Measurements from ENCODE around the gene EXO1. TPM values are rescaled to one million over a fixed set of nuclear protein-coding genes. Genes with fewer than 3 reads are reported as not detected.

The EXO1 gene
- total and polyA plus RNA-seq, 11 donors, result 0.07 to 4.1 (median 0.55) TPM; not detected in 5

GRCh38 chr1:241870336-241870735 lies 22.3 kb downstream of the EXO1 start:
- no peak for DNase-seq
- intact Hi-C loops (cut with DNase I), result no loop called here
- Histone ChIP-seq H3K4me1 (no peaks in the 10 kb centered on the region), H3K36me3 (no peaks in the 10 kb centered on the region), H3K4me3 (no peak overlapping the region), H3K27ac (no peak overlapping the region), H3K27me3 (no peaks in the 10 kb centered on the region), H3K9me3 (no peaks in the 10 kb centered on the region)
- no peak for ATAC-seq
- no peak for TF ChIP-seq POLR2A (IDR thresholded peaks at IDR 0.05)
- TF ChIP-seq, protein P1, sequence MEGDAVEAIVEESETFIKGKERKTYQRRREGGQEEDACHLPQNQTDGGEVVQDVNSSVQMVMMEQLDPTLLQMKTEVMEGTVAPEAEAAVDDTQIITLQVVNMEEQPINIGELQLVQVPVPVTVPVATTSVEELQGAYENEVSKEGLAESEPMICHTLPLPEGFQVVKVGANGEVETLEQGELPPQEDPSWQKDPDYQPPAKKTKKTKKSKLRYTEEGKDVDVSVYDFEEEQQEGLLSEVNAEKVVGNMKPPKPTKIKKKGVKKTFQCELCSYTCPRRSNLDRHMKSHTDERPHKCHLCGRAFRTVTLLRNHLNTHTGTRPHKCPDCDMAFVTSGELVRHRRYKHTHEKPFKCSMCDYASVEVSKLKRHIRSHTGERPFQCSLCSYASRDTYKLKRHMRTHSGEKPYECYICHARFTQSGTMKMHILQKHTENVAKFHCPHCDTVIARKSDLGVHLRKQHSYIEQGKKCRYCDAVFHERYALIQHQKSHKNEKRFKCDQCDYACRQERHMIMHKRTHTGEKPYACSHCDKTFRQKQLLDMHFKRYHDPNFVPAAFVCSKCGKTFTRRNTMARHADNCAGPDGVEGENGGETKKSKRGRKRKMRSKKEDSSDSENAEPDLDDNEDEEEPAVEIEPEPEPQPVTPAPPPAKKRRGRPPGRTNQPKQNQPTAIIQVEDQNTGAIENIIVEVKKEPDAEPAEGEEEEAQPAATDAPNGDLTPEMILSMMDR (IDR thresholded peaks at IDR 0.05), result no peak

- 94 to 95% (median 94%) methylated on average over 3 of the region's 3 CpGs for WGBS, 4 donors
- H3K27ac ChIP-seq, result no peak overlapping the region
- TF ChIP-seq POLR2A (IDR thresholded peaks at IDR 0.05), result no peak
- TF ChIP-seq, protein P1 (IDR thresholded peaks at IDR 0.05), result no peak
- H3K36me3 ChIP-seq, result no peaks in the 10 kb centered on the region
- no peaks in the 10 kb centered on the region for H3K4me1 ChIP-seq
- no peaks in the 10 kb centered on the region for H3K27me3 ChIP-seq
- intact Hi-C loops (cut with DNase I), result no loop called here
- H3K9me3 ChIP-seq, result no peaks in the 10 kb centered on the region
- ATAC-seq, result no peak
- H3K4me3 ChIP-seq, result no peak overlapping the region
- no peak for DNase-seq
Observed at GRCh38 chr1:241870746-241871430, 22.9 kb downstream of the EXO1 start.

GRCh38 chr1:241881440-241881839 lies 33.4 kb downstream of the EXO1 start:
- Histone ChIP-seq H3K27ac (no peak overlapping the region), H3K4me1 (no peaks in the 10 kb centered on the region), H3K36me3 (no peaks in the 10 kb centered on the region), H3K9me3 (no peaks in the 10 kb centered on the region), H3K27me3 (no peaks in the 10 kb centered on the region), H3K4me3 (no peak overlapping the region)
- TF ChIP-seq POLR2A (IDR thresholded peaks at IDR 0.05), result no peak
- TF ChIP-seq, protein P1 (IDR thresholded peaks at IDR 0.05), result no peak
- intact Hi-C loops (cut with DNase I), result no loop called here
- 92 to 95% (median 94%) methylated on average over 6 of the region's 6 CpGs for WGBS, 4 donors
- ATAC-seq (no peak), DNase-seq (no peak)

GRCh38 chr1:241883159-241883558 lies 35.2 kb downstream of the EXO1 start:
- intact Hi-C loops (cut with DNase I), result no loop called here
- H3K36me3 ChIP-seq, result no peaks in the 10 kb centered on the region
- no peaks in the 10 kb centered on the region for H3K27me3 ChIP-seq
- DNase-seq (no peak), ATAC-seq (no peak)
- 0 to 100% (median 88%) methylated on average over 1 of the region's 1 CpG for WGBS, 4 donors
- TF ChIP-seq POLR2A (IDR thresholded peaks at IDR 0.05), result no peak
- TF ChIP-seq, protein P1 (IDR thresholded peaks at IDR 0.05), result no peak
- H3K27ac ChIP-seq, result no peak overlapping the region
- no peaks in the 10 kb centered on the region for H3K9me3 ChIP-seq
- no peak overlapping the region for H3K4me3 ChIP-seq
- no peaks in the 10 kb centered on the region for H3K4me1 ChIP-seq
